GM12892 (cell line): Measurements from ENCODE around the gene ABCC2.

Experiments used
- POLR2A ChIP-seq: IDR thresholded peaks from 2 replicates; pipeline ENCODE4 v1.6.1; 2011; ENCODE audit warnings: low read depth, low read length, control low read depth
- POLR2AphosphoS5 ChIP-seq: IDR thresholded peaks from 2 replicates; pipeline ENCODE4 v1.6.1; 2011; ENCODE audit warnings: low read depth, low read length, control low read depth

- TF ChIP-seq POLR2A, result no peak
- TF ChIP-seq POLR2AphosphoS5, result no peak
Observed at GRCh38 chr10:99809931-99810615, 27.6 kb downstream of the ABCC2 start.
